Neuronal stem cell (in vitro differentiated cells): ENCODE results near the gene SPEM2.

ENCODE experiments used
- DNase-seq: peaks from one replicate; pipeline ENCODE4 v3.0.0-alpha.2; 2013; ENCODE audit warnings: low spot score
- H2AFZ ChIP-seq: one replicate; pipeline ENCODE4 v1.6.1; 2013; ENCODE audit warnings: mild to moderate bottlenecking, low read length, inconsistent platforms
- H2AK5ac ChIP-seq: 2 replicates; pipeline ENCODE4 v1.6.1; 2013; ENCODE audit warnings: low read depth, mild to moderate bottlenecking, inconsistent platforms, low read length, moderate library complexity, mixed read lengths
- H2BK120ac ChIP-seq: 2 replicates; pipeline ENCODE4 v1.6.1; 2013; ENCODE audit warnings: low read depth, mild to moderate bottlenecking, inconsistent platforms, low read length, moderate library complexity, mixed read lengths
- H2BK12ac ChIP-seq: one replicate; pipeline ENCODE4 v1.6.1; 2013; ENCODE audit warnings: low read length, inconsistent platforms
- H2BK15ac ChIP-seq: 2 replicates; pipeline ENCODE4 v1.6.1; 2013; ENCODE audit warnings: mild to moderate bottlenecking, low read length, inconsistent platforms, mixed read lengths
- H2BK5ac ChIP-seq: one replicate; pipeline ENCODE4 v1.6.1; 2013; ENCODE audit warnings: inconsistent platforms, mild to moderate bottlenecking, low read length, moderate library complexity
- H3K14ac ChIP-seq: one replicate; pipeline ENCODE4 v1.6.1; 2013; ENCODE audit warnings: low read length, inconsistent platforms
- H3K18ac ChIP-seq: 2 replicates; pipeline ENCODE4 v1.6.1; 2013; ENCODE audit warnings: low read length, inconsistent platforms
- H3K23ac ChIP-seq: 2 replicates; pipeline ENCODE4 v1.6.1; 2013; ENCODE audit warnings: low read depth, mild to moderate bottlenecking, mixed read lengths, low read length, inconsistent platforms; ENCODE audit not compliant: poor library complexity
- H3K27ac ChIP-seq: replicated peaks from 3 replicates; pipeline ENCODE4 v1.5.1; 2013; ENCODE audit warnings: low read length, inconsistent platforms
- H3K27me3 ChIP-seq, 3 experiments: 2 replicates each; pipeline ENCODE4 v1.6.1; 2013; ENCODE audit warnings: low read length in 3 of 3, mild to moderate bottlenecking in 2 of 3, inconsistent platforms in 1 of 3, low read depth in 1 of 3, mixed read lengths in 1 of 3, moderate library complexity in 1 of 3; ENCODE audit not compliant: control insufficient read depth in 3 of 3, insufficient read depth in 3 of 3
- H3K36me3 ChIP-seq, 2 donors: replicated peaks in 1 of 2; 2 replicates each; pipeline ENCODE4 v1.6.1; 2013; ENCODE audit warnings: low read length in 2 of 2; ENCODE audit not compliant: control insufficient read depth in 2 of 2, insufficient read depth in 2 of 2
- H3K4ac ChIP-seq: 2 replicates; pipeline ENCODE4 v1.6.1; 2013; ENCODE audit warnings: inconsistent platforms, mild to moderate bottlenecking, low read length, moderate library complexity
- H3K4me1 ChIP-seq, 2 donors: 1 replicate in 1 of 2; 2 replicates in 1 of 2; pipeline ENCODE4 v1.6.1; 2013; ENCODE audit warnings: low read length in 2 of 2, low read depth in 1 of 2; ENCODE audit not compliant: control insufficient read depth in 2 of 2, insufficient read depth in 1 of 2
- H3K4me2 ChIP-seq: one replicate; pipeline ENCODE4 v1.6.1; 2013; ENCODE audit warnings: mild to moderate bottlenecking, low read length, inconsistent platforms; ENCODE audit not compliant: insufficient read depth, poor library complexity, severe bottlenecking
- H3K4me3 ChIP-seq, 2 donors: 2 replicates each; pipeline ENCODE4 v1.5.1; 2013; ENCODE audit warnings: low read length in 2 of 2, mild to moderate bottlenecking in 2 of 2, inconsistent platforms in 1 of 2, moderate library complexity in 1 of 2
- H3K79me1 ChIP-seq: one replicate; pipeline ENCODE4 v1.6.1; 2013; ENCODE audit warnings: low read depth, mild to moderate bottlenecking, inconsistent platforms, low read length, moderate library complexity
- H3K9ac ChIP-seq: one replicate; pipeline ENCODE4 v1.6.1; 2013; ENCODE audit warnings: mild to moderate bottlenecking, low read depth, low read length, inconsistent platforms; ENCODE audit not compliant: poor library complexity
- H3K9me3 ChIP-seq, 2 donors: replicated peaks in 1 of 2; 2 replicates each; pipeline versions ENCODE3 to v1.6.1; 2013; ENCODE audit warnings: low read length in 2 of 2, mild to moderate bottlenecking in 2 of 2, inconsistent platforms in 1 of 2, low read depth in 1 of 2, mixed read lengths in 1 of 2, moderate library complexity in 1 of 2; ENCODE audit not compliant: control insufficient read depth in 2 of 2, insufficient read depth in 1 of 2
- H4K8ac ChIP-seq: one replicate; pipeline ENCODE4 v1.6.1; 2013; ENCODE audit warnings: low read depth, mild to moderate bottlenecking, inconsistent platforms, low read length, moderate library complexity
- H4K91ac ChIP-seq: one replicate; pipeline ENCODE4 v1.6.1; 2013; ENCODE audit warnings: low read length, low read depth, mild to moderate bottlenecking, inconsistent platforms; ENCODE audit not compliant: poor library complexity
- WGBS, 2 donors: extraction: QIAGEN DNeasy Blood & Tissue Kit; methylation state at CpG; one replicate each; pipeline ENCODE4 v1.1.7; 2013; ENCODE audit warnings: missing lambda C conversion rate in 2 of 2, mixed read lengths in 1 of 2; ENCODE audit not compliant: insufficient read length in 2 of 2, insufficient replicate concordance in 1 of 2; ENCODE audit errors: extremely low coverage in 2 of 2; 5-methylcytosine and 5-hydroxymethylcytosine counted together

The SPEM2 gene

DNA sequence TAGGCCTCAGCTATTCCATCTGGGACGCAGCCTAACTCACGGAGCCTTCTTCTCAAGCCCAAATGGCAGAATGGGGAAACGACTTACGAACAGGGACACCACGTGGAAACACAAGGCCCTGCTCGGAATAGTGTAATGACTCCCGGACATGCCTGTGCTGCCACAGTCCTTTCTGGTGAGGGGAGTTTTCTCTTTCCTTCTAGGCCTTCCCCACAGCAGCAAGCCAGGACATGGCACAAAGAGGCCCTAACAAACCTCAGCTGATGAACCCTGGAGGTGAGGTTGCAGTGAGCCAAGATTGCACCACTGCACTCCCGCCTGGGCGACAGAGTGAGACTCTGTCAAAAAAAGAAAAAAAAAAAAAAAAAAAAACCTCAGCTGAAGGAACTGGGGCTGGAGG, 38.7 kb downstream of the SPEM2 start:
- Histone ChIP-seq H3K4ac (no peak overlapping the region), H3K36me3 (peaks cover 5 to 36% of the 10 kb centered on the region in 2 donors), H3K9me3 (no peaks in the 10 kb centered on the region), H2AK5ac (no peak overlapping the region), H3K23ac (no peak overlapping the region), H3K18ac (no peak overlapping the region), H3K4me2 (no peak overlapping the region), H3K9ac (no peak overlapping the region), H3K4me1 (peaks cover 7 to 14% of the 10 kb centered on the region in 2 donors), H2BK120ac (no peak overlapping the region), H2BK5ac (no peak overlapping the region), H2BK12ac (no peak overlapping the region), H2BK15ac (no peak overlapping the region), H2AFZ (no peak overlapping the region), H4K8ac (peak overlapping the region; percentile 0), H3K79me1 (peaks cover 8% of the 10 kb centered on the region), H4K91ac (no peak overlapping the region), H3K14ac (no peak overlapping the region), H3K27ac (no peak overlapping the region), H3K27me3 (no peaks in the 10 kb centered on the region), H3K4me3 (no peak overlapping the region)
- DNase-seq, result no peak
- WGBS, 2 donors, result no CpG with 5 or more reads among the region's 9 CpGs

GRCh38 chr17:7465597-7466275, 40.3 kb downstream of the SPEM2 start:
- no peaks in the 10 kb centered on the region for H3K27me3 ChIP-seq
- no peak for DNase-seq
- H2BK5ac ChIP-seq, result peak overlapping the region; percentile 24
- no peak overlapping the region for H3K14ac ChIP-seq
- H2BK12ac ChIP-seq, result peak overlapping the region; percentile 22
- peaks cover 5 to 36% of the 10 kb centered on the region in 2 donors for H3K36me3 ChIP-seq
- peaks cover 7 to 14% of the 10 kb centered on the region in 2 donors for H3K4me1 ChIP-seq
- peak overlapping the region; percentile 72 for H4K91ac ChIP-seq
- no peak overlapping the region for H4K8ac ChIP-seq
- H3K4me2 ChIP-seq, result no peak overlapping the region
- H3K27ac ChIP-seq, result no peak overlapping the region
- H3K23ac ChIP-seq, result peak overlapping the region; percentile 85
- H3K4ac ChIP-seq, result no peak overlapping the region
- WGBS, 2 donors, result no CpG with 5 or more reads among the region's 33 CpGs
- H2BK120ac ChIP-seq, result no peak overlapping the region
- no peak overlapping the region for H2AK5ac ChIP-seq
- peaks cover 8% of the 10 kb centered on the region for H3K79me1 ChIP-seq
- H2BK15ac ChIP-seq, result no peak overlapping the region
- H2AFZ ChIP-seq, result no peak overlapping the region
- no peak overlapping the region for H3K18ac ChIP-seq
- H3K4me3 ChIP-seq, result no peak overlapping the region
- H3K9me3 ChIP-seq, result no peaks in the 10 kb centered on the region
- H3K9ac ChIP-seq, result no peak overlapping the region

DNA sequence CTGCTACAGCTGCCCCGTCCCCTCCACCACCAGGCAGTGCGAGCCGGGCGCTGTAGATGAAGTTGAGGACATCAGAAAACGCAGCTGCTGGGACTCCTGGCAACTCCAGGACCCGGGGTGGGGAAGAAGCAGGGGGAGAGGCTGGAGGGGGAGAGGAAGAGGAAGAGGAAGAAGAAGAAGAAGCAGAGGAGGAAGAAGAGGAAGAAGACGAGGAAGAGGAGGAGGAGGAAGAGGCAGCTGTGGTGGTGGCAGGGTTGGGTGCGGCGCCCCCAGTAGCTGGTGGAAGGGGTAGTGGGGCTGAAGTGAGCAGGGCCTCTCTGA, 40.9 kb downstream of the SPEM2 start:
- Histone ChIP-seq H3K9ac (no peak overlapping the region), H3K18ac (no peak overlapping the region), H3K4ac (no peak overlapping the region), H3K79me1 (peaks cover 8% of the 10 kb centered on the region), H2AFZ (no peak overlapping the region), H3K9me3 (no peaks in the 10 kb centered on the region), H4K8ac (no peak overlapping the region), H2BK120ac (no peak overlapping the region), H3K27me3 (no peaks in the 10 kb centered on the region), H2AK5ac (no peak overlapping the region), H3K4me3 (no peak overlapping the region), H2BK5ac (no peak overlapping the region), H3K23ac (peak overlapping the region; percentile 80), H3K4me1 (peaks cover 7 to 10% of the 10 kb centered on the region in 2 donors), H3K4me2 (no peak overlapping the region), H4K91ac (no peak overlapping the region), H3K27ac (no peak overlapping the region), H3K14ac (no peak overlapping the region), H3K36me3 (peaks cover 5 to 34% of the 10 kb centered on the region in 2 donors), H2BK12ac (no peak overlapping the region), H2BK15ac (no peak overlapping the region)
- no CpG with 5 or more reads among the region's 9 CpGs for WGBS, 2 donors
- DNase-seq, result no peak

DNA sequence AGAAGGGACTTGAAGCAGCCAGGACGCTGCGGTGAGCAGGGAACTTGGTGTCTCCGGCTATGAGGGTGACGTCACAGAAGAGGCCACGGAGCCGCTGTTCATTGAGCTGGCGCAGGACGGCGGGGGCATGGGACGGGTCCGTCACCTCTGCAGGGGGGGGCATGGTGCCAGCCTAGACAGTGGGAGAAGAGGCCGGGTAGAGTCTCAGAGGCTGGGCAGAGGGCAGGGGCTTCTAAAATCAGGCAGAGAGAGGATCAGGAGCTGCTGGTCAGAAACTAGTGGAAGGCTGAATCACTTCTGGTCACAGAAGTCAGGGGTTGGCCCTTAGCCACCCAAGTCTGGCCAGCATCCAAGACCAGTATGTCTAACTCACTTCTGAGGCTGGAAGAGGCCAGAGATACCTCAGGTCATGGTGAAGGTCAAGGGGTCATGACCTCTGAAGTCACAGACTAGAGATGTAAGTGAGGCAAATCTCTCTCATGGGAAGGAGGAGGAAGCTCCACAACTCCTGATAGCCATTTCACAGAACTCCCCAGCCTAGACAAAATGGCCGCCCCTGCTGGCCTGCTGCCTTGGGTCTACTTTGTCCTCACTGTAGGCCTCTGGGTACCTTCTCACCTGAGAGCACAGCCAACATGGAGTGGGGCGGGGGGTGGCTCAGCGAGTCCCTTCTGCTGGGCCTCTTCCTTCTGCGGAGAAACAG, 41.4 kb downstream of the SPEM2 start:
- WGBS, 2 donors, result no CpG with 5 or more reads among the region's 16 CpGs
- H2AK5ac ChIP-seq, result no peak overlapping the region
- H4K91ac ChIP-seq, result no peak overlapping the region
- H3K4me2 ChIP-seq, result no peak overlapping the region
- no peaks in the 10 kb centered on the region for H3K9me3 ChIP-seq
- peak overlapping the region; percentile 80 for H3K23ac ChIP-seq
- no peak for DNase-seq
- no peak overlapping the region for H3K4me3 ChIP-seq
- H3K27ac ChIP-seq, result no peak overlapping the region
- H3K27me3 ChIP-seq, result no peaks in the 10 kb centered on the region
- no peak overlapping the region for H3K14ac ChIP-seq
- no peak overlapping the region for H2BK12ac ChIP-seq
- H3K4ac ChIP-seq, result no peak overlapping the region
- no peak overlapping the region for H2AFZ ChIP-seq
- no peak overlapping the region for H3K9ac ChIP-seq
- peak overlapping the region; percentile 28 for H3K18ac ChIP-seq
- H3K36me3 ChIP-seq, result peaks cover 5 to 31% of the 10 kb centered on the region in 2 donors
- H3K4me1 ChIP-seq, result peaks cover 5 to 7% of the 10 kb centered on the region in 2 donors
- H2BK120ac ChIP-seq, result no peak overlapping the region
- peaks cover 8% of the 10 kb centered on the region for H3K79me1 ChIP-seq
- H2BK15ac ChIP-seq, result no peak overlapping the region
- H4K8ac ChIP-seq, result no peak overlapping the region
- H2BK5ac ChIP-seq, result no peak overlapping the region
